GM10266 (cell line): ENCODE results near the gene LEKR1.

Experiments
- DNase-seq: peaks from one replicate; pipeline ENCODE4 v3.0.0; 2012; ENCODE audit errors: extremely low spot score
- TF ChIP-seq, protein P1 (sequence below): IDR thresholded peaks from 2 replicates; pipeline ENCODE4 v1.5.1; 2012; ENCODE audit warnings: mild to moderate bottlenecking, low read depth; ENCODE audit not compliant: control insufficient read depth, insufficient read depth; ENCODE audit errors: missing control alignments

Gene LEKR1

GRCh38 chr3:157059181-157059580 lies 233.0 kb downstream of the LEKR1 start:
- TF ChIP-seq, protein P1, sequence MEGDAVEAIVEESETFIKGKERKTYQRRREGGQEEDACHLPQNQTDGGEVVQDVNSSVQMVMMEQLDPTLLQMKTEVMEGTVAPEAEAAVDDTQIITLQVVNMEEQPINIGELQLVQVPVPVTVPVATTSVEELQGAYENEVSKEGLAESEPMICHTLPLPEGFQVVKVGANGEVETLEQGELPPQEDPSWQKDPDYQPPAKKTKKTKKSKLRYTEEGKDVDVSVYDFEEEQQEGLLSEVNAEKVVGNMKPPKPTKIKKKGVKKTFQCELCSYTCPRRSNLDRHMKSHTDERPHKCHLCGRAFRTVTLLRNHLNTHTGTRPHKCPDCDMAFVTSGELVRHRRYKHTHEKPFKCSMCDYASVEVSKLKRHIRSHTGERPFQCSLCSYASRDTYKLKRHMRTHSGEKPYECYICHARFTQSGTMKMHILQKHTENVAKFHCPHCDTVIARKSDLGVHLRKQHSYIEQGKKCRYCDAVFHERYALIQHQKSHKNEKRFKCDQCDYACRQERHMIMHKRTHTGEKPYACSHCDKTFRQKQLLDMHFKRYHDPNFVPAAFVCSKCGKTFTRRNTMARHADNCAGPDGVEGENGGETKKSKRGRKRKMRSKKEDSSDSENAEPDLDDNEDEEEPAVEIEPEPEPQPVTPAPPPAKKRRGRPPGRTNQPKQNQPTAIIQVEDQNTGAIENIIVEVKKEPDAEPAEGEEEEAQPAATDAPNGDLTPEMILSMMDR: no peak

GRCh38 chr3:157059661-157060060 lies 233.5 kb downstream of the LEKR1 start:
- no peak for DNase-seq
- TF ChIP-seq, protein P1: no peak

More at GRCh38 chr3:157059181-157059580, 233.0 kb downstream of the LEKR1 start:
- DNase-seq: no peak

GRCh38 chr3:157061265-157061664 lies 235.1 kb downstream of the LEKR1 start:
- no peak for DNase-seq
- TF ChIP-seq, protein P1: no peak

DNA sequence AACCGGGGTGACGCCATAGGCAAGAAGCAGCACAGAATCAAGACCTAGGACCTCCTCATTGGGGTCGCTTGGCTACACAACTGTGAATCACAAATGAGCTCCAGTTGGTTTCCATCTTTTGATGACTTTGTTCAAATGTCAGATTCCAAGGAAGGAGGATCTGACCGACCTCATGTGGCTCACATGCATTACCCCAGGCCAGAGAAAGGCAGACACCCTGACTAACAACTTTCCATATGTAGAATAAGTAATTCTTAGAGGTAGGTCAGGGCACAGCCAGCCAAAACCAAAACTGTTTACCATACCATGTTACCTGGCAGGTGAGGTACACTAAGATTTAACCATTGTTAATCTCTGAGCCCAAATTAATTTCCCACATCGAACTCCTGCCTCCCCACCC lies 237.3 kb downstream of the LEKR1 start:
- no peak for DNase-seq
- TF ChIP-seq, protein P1: no peak

DNA sequence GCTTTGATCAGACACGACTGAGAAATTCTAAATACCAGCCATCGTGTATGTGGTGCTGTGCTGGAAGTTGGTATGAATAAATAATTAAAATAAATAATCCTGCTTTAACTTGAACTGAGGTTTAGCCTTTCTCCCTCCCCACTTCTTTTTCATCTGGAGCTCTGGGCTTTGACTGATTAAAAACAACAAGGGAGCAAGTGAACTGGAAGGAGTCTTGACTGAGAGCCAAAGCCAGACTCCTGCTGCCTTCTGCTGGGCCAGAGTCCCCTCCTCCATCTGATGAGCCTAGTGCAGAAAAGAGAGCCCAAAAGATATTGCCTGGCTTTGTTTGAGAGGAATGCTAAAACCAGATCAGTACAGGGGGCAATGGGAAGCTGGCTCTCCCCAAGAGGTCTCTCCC lies 237.8 kb downstream of the LEKR1 start:
- TF ChIP-seq, protein P1: no peak
- no peak for DNase-seq

DNA sequence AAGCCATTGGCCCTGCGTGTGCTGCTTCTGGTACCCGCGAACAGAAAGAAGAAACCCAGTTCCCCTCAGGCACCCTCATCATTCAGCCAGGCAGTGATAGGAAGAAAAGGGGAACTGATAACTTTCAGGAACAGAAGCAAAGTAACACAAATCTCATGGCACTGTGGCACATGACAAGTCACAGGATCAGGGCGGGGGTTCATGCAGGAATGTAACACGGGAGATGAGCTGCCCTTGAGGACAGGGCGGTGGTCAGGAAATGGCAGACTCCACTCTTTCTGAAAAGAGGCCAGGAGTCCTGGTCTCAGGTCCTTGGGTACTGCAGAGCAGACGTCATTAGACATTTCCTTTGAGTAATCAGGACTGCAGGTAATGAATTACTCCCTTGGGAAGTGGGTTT lies 238.2 kb downstream of the LEKR1 start:
- DNase-seq: peak; percentile 26
- TF ChIP-seq, protein P1: no peak

DNA sequence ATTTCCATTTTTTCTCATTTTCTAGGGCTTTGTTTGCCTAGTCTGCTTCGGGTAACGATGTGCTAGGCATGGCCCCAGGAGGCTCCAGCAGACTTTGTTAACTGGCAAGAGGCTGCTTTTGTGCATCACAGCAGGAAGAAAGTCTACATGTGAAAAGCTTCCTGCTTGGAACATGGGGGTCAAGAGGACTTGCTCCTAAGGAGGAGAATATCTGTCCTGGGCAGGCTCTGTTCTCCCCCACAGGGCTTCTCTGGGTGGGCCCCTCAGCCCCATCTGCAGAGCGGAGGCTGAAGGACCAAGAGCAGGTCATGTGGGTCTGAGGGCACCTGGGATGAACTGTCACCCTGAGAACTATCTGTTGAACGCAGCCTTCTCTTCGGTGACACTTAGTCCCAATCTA lies 239.0 kb downstream of the LEKR1 start:
- no peak for DNase-seq
- TF ChIP-seq, protein P1: no peak
